HG03103 (cell line): ENCODE measurements around the gene HOXA3.

ENCODE experiments used
- ATAC-seq: cut with Tn5 transposase; IDR thresholded peaks from one replicate; pipeline ENCODE4 v1.9.1; 2021; ENCODE audit warnings: low read depth; ENCODE audit not compliant: unreplicated experiment

The HOXA3 gene

DNA sequence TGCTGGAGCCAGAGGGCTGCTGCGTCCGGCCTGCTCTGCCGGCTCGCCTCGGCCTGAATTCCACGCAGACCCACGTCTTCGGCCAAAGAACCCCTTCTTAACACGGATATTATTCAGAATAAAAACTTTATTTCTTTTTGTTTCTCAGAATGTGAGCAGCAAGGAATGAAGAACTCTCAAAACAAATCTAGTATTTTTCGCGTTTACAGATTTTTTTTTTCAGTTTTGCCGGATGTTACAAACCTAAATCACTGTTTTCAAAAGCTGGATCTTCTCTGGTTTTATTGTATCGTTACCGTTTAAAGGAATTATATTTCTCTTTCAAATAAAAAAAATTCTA, 45.5 kb downstream of the HOXA3 start:
- ATAC-seq = no peak

DNA sequence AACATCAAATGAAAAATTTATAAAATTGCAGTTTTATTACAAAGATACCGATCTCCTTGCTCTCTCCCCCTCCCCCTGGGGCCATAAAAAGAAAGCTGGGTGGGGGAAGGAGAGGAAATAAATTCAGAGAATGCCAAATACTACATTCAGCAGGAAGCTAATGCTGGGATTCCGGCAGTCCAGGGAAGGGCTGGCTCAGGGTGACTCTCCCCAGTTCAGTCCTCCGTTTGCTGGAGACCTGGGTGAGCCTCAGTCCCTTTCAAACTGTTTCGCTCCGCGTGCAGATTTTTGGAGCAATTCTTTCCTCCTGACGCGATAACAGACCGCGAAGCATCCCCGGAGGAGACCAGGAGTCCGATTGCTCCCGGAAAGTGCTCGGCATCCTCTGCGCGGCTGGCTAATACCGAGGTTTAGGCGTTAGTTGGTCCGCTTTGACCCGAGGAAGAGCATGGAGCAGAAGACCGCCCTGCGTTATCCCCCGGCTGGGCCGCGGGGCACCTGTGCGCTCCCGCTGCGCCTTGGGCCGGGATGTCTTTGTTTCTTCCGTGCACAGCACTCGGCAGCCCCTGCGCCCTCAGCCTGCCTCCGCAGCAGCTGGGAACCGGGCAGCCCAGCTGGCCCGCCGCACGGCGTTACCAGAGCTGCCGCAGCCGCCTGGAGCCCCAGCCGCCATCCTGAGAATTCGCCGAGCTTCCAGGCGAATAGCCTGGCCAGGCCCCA, 46.0 kb downstream of the HOXA3 start:
- no peak for ATAC-seq

DNA sequence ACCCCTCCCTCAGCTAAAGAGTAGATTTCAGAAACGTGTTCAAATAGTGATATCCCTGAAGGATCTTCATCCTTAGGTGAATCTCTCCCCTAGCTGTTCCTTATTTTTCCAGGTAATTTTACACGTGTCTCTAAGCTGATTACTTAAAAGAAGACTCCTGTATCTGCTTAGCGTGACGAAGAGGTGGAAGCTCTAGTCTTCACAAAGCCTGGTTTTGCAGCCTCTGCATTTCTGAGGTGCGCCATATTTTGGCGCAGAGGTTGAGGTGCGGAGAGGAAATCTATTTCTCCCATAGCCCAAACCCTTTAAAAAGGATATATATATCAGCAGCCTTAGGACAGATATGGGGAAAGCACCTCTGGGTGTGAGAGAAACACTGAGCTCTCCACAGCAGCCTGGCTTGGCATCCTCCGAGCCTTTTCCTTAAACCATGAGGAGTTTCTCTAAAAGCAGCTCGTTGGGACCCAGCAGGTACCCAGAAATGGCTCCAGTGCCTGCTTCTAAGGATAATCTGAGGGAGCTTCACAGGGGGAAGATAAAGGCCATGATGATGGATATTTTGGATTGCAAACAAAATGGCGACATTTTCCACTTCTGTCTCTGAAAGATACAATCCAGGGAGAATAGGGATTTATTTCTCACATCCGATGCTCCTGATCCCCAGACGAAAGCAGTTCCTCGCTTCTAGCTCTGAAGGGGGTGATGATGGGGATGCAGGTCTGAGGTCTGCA, 46.9 kb downstream of the HOXA3 start:
- no peak for ATAC-seq

DNA sequence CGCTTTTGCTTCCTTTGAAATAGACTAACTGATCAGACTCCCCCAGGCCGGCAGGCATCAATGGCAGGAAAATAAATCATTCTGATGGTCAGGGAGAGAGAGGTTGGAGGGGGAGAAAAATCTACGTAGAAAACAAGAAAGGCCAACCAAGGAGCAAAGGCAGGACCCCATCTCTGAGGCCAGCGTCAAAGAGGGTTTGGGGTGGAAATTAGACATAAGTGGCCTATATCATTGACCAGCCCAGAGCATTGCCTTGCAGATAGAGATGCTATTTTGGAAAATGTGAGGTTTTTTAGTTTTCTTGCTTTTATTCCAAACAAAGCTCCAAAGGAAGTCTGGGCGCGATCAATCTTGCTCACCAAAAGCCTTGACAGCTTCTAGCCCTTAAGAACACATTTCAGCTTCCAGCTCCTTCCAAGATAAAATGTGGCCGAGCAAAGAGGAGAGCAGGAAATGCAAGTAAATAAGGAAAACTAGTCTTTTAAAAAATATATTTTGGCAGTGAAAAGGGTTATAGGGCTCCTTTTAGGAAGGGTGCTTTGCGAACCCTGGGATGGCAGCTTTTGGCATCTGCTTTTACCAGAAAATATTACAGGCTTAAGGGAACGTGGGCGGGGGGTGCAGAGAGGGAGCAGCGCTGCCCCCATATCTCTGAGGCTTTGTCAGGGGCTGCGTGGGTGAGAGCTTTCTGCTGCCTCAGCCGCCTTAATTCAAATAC, 47.9 kb downstream of the HOXA3 start:
- ATAC-seq = no peak

DNA sequence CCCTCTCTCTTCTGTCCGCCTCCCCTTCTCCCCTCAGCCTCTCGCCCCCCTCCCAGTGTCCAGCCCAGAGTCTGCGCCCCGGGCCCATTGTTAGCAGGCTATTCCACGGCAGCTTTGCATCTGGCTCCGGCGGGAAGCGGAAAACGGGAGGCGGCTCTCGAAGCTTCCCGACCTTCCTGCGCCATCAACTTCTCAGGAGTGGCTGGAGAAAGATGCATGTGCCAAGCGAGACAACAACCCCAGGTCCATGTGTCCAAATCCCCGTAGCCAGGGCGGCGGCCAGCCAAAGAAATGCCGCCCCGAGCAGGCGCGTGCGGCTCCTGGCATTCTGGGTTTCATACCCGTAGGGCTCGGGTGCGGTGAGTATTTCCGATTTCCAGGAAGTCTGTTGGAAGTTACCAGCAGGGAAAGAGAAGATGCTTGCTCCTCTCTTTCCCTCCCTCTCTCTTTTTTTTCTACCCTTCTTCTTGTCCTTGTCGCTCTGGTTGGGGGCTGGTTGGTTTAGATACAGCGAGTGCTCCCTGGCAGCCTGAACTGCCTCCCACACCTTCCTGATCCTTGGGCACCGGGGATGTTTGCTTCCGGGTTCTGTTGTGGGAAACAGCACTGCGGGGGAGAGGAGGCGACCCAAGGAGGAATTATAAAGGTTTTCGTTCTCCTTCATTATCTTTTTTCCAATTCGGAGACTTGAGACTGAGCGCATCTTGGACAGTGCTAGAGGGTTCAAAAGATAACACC, 48.7 kb downstream of the HOXA3 start:
- no peak for ATAC-seq

DNA sequence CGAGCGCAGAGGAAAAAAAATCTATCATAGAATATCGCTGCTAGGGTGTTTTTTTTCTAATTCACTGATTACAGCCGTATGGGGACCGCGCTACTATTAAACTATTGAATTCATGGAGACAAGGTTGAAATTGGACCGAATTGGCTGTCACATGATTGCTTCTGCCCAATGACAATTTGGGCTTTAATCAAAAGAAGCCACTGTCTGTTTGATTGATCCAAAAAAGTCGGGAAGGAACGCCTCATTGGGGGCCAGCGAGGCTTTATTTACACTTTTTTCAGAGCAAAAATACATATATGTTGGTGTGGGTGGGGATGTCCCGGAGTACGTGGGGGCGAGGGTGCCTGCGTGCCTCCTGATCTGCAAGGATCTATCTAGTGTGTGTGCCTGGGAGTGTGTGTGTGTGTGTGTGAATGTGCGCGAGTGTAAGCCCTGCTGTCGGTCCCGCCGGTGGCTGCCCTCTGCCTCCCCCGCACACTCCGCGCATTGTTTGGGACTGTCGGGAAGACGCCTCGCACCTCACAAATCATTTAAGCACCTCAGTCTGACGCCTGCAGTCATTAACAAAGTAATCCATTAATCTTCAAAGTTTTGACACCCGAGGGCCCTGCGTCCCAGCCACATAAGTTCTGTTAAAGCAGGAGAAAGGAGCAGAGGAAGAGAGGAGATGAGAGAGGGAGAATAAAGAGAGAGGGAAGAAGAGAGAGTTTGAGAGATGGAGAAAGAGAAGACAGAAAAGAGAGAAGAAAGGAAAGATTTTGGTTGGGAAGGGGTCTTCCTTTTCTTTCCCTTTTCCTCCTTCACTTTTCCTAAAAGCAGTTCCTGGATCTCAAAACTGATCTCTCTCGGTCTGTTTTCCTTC, 49.6 kb downstream of the HOXA3 start, which contains the start of gene HOXA2:
TSS of gene HOXA2 (minus strand) at position 103 of the 862 bp plus-strand sequence. CDS start 183 bp downstream, outside the sequence.
- ATAC-seq = no peak

DNA sequence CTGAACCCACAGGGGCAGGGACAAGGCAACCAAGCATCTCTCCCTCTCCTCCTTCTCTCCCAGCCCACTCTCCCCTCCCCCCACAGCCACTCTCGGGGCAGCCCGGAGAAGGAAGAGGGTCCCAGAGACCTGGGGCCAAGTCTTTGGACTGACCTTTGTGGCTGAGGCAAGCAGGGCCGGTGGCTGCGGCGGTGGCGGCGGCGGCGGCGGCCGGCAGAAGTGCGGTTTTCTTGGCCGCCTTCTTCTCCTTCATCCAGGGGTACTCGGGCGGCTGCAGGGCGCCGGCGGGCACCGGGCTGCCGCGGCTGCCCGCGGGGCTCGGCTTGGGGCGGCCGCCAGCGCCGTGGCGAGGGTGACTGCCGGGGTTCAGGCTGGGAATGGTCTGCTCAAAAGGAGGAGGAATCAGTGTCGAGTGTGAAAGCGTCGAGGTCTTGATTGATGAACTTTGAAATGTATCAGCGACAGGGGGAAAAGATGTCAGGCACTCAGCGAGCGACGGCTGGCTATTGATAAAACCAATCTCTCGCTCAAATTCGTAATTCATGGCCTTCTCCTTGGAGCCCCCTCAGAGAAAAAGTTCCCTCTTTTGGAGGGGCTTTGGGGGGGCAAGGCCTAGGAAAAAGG, 50.3 kb downstream of the HOXA3 start:
- ATAC-seq = no peak

DNA sequence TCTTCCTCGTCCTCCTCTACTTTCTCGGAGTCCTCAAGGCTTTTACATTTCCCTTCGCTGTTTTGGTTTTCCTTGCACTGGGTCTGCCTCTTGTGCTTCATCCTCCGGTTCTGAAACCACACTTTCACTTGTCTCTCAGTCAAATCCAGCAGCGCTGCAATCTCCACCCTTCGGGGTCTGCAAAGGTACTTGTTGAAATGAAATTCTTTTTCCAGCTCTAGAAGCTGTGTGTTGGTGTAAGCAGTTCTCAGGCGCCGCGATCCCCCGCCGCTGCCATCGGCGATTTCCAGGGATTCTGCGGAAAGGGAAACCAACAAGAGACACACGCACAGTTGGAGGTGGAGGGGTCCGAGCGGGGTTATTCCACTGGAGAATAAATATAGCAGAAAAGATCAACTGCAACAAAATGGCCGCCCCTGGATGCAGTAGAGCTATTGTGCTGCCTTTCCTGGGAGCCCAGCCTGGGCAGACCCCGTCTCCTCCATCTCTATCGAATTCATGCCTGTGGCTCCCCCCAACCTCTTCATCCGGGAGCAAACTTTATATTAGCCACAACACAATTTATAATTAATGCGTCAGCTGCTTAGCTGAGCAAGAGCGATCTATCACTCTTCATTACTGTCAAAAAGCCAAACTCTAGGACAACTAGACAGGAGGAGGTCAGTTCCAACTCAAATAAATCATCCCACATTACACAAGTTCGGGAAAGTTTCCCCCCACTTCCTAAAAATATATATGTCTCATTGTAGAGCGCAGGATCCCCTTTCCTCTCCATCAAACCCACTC, 51.0 kb downstream of the HOXA3 start:
- ATAC-seq = no peak

DNA sequence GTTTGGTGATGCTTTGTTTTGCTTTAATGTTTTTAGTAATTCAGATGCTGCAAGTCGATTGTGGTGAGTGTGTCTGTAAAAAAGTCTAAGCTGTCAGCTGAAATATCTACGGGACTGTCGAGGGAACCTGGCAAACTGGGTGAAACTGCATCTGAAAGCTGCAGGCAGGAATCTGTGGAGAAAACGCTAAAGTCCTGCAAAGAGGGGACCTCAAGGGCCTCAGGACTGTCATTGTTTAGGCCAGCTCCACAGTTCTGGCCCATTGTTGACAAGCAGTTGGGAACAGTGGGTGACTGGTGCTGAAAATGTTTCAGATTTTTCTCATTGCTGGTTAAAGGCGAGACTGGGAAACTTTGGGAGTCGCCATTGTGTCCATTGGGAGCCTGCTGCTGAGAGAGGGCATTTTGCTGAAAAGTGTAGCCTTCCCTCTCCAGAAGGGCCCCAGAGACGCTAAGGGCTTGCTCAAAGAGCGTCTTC, 51.7 kb downstream of the HOXA3 start:
- ATAC-seq = no peak

DNA sequence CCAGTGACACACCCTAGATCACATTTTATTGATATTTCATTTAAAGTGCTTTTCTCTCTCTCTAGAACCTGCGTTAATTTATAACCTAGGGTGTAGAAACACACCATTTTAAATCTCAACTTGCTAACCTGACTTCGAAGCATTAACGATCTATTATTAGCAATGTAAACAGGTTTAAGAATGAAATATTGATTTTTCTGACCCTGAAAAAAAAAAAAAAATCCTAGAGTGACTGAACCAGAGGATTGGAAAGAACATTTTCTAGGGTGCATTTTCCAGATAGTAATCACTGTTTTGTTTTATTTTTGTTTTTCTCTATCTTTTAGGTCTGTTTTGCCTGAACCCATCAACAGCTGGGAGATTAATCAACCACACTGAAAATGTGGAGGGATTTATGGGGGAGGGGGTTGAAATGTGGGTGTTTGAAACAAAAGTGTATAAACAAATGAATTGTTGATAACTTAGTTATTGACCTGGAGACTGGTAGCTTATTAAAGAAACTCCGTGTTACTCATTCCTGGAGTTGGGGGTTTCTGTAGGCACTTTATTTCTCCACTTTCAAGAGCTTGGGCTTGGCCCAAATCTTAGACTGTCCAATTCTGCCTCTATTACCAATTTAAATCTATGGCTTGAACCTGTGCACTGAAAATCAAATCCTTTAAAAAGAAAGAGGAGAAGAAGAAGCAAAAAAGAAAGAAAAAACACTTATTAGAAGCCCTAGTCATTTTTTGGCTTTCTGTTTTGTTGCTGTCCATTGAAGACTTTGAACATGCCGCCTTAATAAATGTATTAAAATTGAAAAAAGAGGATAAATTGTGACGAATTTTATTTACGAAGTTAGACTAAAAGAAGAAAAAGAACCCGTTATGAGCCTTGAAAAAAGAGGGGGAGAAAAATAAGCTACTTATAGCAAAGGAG, 52.7 kb downstream of the HOXA3 start:
- ATAC-seq = no peak

DNA sequence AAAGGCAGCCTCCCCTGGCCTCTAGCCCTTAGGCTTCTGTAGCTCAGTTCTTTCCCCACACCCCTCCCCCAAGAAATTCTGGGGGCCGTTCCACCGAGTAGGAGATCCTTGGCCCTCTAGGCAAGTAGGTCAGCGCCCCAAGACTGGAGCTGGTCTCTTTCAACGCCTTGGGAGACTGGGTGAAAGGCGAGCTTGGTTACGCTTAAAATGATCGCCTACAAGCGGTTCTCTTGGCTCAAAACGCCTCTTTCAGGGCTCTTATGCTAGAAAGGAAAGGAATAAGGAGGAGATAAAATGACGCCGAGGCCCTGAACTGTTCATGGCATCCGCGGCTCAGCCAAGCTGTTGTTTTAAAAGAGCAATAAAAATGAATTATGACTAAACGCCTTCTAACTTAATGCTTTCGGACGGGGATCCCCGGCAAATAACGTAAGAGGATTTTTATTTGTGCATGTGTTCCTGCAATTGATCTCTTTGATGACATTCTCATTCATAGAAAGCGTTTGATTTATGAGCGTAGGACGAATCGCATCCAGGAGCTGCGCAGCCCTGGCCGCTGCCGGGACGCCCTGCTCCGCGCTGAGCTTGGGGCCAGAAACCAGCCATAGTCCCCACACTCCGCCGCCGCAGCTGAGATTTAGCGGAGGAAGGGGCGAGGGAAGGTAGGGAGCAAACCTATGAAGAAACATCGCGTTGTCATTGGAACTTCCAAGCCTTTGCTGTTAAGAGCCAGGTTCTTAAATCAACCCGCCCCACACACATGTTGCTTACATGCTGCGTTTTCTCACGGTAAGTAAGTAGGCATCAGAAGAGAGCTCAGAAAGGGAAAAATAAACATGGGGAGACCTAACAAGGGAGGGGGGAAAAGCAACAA, 53.6 kb downstream of the HOXA3 start:
- ATAC-seq = no peak

DNA sequence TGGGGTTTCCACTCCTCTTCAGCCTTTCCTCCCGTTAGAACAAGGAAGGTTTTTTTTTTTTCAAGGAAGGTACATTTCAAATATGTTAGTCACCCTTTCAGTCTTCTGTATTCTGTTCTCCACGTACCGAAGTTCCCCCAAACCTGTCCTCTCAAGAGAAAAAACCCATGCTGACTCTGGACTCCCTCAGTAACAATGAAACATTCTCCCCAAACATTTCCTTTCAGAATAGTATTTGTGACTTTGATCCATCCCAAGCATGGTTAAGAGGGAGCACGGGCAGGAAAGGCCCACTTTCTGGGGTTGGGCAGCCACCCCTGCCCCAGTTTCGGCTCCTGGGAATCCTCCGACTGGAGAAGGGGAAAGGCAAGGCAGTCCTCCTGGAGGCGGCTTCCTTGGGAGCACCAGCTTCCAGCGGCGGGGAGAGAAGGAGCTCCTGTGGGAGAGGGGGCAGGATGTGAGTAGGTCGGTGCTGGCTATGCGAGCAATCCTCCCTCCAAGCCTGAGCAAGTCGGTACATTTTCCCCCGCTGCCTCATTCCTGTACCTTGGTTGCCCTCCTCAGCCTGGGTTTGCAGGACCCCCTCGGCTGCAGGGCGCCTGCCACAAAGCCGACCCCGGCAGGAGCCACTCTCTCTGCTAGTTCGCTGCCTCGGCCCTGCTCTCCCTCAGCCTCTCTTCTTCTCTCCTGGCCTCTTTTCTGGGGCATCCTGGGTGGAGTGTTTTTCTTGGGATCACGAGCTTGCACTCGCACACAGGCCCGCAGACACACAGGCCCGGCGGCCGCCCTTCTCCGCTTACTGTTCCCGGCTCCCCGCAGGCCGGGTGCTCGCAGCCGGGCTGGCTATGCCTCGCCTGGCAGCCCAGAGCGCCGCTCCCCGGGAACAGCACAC, 54.5 kb downstream of the HOXA3 start:
- no peak for ATAC-seq

DNA sequence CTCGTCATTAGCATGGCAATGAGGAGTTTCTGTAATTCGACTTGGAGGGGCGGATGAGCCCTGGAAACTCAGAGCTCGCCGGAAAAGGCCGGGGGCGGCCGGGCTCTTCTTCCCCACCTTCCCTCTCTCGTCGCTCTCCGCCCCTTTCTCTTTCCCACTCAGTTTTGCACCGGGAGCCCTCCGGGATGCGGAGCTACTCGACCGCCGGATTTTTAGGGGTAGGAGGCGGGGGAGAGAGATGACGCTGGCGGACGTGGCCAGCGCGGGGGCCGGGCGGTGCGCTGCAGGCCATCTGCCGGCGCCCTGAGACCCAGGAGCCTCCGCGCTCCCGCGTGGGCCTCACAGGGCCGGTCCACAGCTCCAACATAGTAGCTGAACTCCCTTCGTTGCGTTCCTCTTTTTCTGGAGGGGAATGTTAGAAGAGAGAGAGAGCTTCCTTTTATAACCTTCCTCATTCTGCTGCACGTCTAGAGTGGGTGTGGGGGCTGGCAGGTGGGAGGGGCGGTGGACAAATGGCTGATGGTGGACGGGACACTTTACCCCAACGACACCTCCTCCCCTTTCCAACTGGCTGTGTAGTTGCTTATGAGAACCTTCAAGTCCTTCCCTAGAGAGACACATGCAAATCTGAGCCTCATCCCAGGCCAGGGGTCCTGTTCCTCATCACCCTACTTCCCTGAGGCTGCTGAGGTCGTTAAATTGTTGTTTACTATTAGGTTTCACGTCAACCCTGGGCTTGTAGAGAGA, 55.4 kb downstream of the HOXA3 start:
- ATAC-seq = no peak

DNA sequence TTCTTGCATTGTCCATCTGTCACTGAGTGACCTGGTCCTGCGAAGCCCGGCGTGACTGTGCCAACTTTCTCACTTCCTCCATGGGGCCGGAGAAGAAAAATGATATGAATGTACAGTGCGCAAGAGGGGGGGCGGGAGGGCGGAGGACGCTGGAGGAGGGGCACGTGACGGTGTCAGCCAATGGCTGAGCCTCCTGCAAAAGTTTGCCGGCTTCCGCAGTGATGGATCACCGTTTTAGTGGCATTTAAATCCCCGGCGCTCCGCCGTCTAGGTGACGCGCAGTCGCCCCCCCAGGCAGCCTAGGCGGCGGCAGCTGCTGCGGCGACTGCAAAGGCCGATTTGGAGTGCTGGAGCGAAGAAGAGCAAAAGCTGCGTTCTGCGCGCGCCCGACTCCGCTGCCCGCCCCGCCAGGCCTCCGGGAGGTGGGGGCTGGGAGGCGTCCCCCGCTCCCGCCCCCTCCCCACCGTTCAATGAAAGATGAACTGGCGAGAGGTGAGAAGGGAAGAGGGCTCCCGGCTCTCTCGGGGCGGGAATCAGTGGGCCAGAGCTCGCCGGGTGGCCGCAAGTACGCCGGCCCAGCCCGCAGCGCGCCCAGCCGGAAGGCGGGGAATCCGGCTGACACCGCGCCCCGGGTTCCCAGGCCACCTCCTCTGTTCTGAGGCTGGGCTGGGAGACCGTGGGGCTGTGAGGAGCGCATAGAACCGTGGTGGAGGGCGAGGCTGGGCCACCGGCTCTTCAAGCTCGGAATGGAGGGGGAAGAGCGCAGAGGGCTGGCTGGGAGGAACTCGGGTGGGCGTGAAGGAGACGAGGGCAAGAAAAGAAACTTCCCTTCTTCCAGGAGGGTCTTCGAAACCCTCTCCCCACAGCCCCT, 56.3 kb downstream of the HOXA3 start, which contains the start of gene HOXA1:
TSS of gene HOXA1 (minus strand) at position 104 of the 871 bp plus-strand sequence. CDS start at position 16, 88 bp downstream.
- peak; percentile 78 for ATAC-seq
